Tibial nerve (tissue), 4 donors: ENCODE data around the gene GDE1.

Experiments
- CTCF ChIP-seq, 5 experiments: fragments of 200-600 bp in 3 of 5; fragments of 450-650 bp in 2 of 5; sonication (generic) in 3 of 5; IDR thresholded peaks; one replicate each; pipeline ENCODE4 v1.5.1; 2016 to 2019; ENCODE audit warnings: antibody characterized with exemption in 5 of 5, mild to moderate bottlenecking in 3 of 5, moderate library complexity in 2 of 5
- EP300 ChIP-seq, 2 donors: sonication (generic); formaldehyde crosslinking; IDR thresholded peaks; one replicate each; pipeline ENCODE4 v1.6.1; 2017; ENCODE audit warnings: antibody characterized with exemption in 2 of 2, mild to moderate bottlenecking in 1 of 2
- POLR2A ChIP-seq, 2 donors: fragments of 450-650 bp; IDR thresholded peaks; one replicate each; pipeline ENCODE4 v1.6.1; 2017; ENCODE audit warnings: antibody characterized with exemption in 2 of 2, mild to moderate bottlenecking in 2 of 2, moderate library complexity in 2 of 2

- TF ChIP-seq POLR2A (IDR thresholded peaks at IDR 0.05), result no peak
- TF ChIP-seq CTCF (IDR thresholded peaks at IDR 0.05), result no peak
- no peak for TF ChIP-seq EP300 (IDR thresholded peaks at IDR 0.05)
Measured at GRCh38 chr16:19460397-19460796, 61.5 kb downstream of the GDE1 start.
